ENCODE measurements around the gene KIAA0825.
"Not testable (repeated sequence)": the region's sequence is repeated elsewhere in the genome, so short reads cannot be mapped to it uniquely, and the experiment has no call there.

Gene KIAA0825

DNA sequence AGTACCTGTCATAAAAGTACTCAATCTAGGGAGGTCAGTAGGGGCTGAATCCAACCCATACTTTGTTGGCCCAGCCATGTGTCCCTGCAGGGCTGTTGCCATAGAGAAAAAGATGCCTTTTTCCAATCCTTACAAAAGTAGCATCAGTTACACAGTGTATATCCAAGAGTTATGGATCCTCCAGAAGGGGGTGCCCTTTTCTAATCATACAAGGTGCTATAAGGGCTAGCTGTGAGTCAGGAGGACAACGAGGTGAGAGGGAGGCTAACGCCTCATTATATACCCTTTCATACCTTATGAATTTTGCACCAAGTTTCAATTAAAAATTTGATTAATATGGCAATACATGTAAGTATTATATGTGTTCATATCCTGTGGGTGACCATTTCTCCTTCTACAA lies 4.8 kb downstream of the KIAA0825 start:
- TF ChIP-seq, protein P1, sequence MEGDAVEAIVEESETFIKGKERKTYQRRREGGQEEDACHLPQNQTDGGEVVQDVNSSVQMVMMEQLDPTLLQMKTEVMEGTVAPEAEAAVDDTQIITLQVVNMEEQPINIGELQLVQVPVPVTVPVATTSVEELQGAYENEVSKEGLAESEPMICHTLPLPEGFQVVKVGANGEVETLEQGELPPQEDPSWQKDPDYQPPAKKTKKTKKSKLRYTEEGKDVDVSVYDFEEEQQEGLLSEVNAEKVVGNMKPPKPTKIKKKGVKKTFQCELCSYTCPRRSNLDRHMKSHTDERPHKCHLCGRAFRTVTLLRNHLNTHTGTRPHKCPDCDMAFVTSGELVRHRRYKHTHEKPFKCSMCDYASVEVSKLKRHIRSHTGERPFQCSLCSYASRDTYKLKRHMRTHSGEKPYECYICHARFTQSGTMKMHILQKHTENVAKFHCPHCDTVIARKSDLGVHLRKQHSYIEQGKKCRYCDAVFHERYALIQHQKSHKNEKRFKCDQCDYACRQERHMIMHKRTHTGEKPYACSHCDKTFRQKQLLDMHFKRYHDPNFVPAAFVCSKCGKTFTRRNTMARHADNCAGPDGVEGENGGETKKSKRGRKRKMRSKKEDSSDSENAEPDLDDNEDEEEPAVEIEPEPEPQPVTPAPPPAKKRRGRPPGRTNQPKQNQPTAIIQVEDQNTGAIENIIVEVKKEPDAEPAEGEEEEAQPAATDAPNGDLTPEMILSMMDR (conservative IDR thresholded peaks at IDR 0.05; ENCODE audit: low read depth), result no peak
- DNase-seq (ENCODE audit: low spot score), result no peak
- POLR2A ChIA-PET (ENCODE audit: low non-redundant PET), result no interaction called here
- H3K27ac ChIP-seq, result no peak overlapping the region
- CTCF ChIA-PET, result no interaction called here

GRCh38 chr5:94595281-94595840 lies 23.0 kb downstream of the KIAA0825 start:
- TF ChIP-seq, protein P1 (conservative IDR thresholded peaks at IDR 0.05; ENCODE audit: low read depth), result no peak
- ChIA-PET POLR2A (ENCODE audit: low non-redundant PET) (no interaction called here), CTCF (no interaction called here)
- DNase-seq (ENCODE audit: low spot score), result no peak
- no peak overlapping the region for H3K27ac ChIP-seq

- ChIA-PET CTCF (no interaction called here), POLR2A (ENCODE audit: low non-redundant PET) (no interaction called here)
- TF ChIP-seq, protein P1 (conservative IDR thresholded peaks at IDR 0.05; ENCODE audit: low read depth), result no peak
- no peak for DNase-seq (ENCODE audit: low spot score)
- no peak overlapping the region for H3K27ac ChIP-seq
These were observed 40.7 kb downstream of the KIAA0825 start for GRCh38 chr5:94577466-94578245.

GRCh38 chr5:94575196-94575595 lies 43.2 kb downstream of the KIAA0825 start:
- H3K27ac ChIP-seq, result no peak overlapping the region
- TF ChIP-seq, protein P1 (conservative IDR thresholded peaks at IDR 0.05; ENCODE audit: low read depth), result no peak
- DNase-seq (ENCODE audit: low spot score), result no peak
- ChIA-PET POLR2A (ENCODE audit: low non-redundant PET) (interaction anchor here (0.7 kb wide), 1 partner anchor 9 kb away, joined by 5 read pairs; no protein-coding TSS in a partner anchor), CTCF (no interaction called here)

DNA sequence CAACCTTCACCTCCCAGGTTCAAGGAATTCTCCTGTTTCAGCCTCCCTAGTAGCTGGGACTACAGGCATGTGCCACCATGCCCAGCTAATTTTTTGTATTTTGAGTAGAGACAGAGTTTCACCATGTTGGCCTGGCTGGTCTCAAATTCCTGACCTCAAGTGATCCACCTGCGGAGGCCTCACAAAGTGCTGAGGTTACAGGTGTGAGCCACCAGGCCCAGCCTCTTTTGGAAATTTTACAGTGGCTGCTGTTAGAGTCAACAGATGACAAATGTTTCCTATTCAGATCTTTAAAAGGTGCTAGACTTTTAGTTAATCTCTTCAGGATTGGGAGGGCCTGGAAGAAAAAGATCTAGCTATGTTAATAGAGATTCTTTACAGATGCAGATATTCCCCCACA lies 45.1 kb downstream of the KIAA0825 start:
- CTCF ChIA-PET, result not testable (repeated sequence)

DNA sequence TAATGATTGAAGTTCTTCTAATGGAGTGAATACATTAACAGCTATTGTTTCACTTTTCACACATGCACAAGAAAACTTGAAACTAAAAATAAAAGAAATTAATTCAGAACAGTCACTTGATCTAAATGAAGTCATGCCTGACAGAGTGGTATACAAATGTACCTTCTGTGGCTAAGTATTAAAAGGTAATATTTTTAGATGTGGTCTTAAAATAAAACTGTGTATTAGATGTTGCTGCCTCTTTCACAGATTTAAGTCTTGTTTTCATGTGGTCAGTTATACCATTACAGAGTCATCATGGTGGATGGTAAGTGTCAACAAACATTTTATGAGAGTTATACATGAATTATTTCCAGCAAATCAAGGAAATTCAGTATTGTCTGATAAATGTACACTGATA lies 47.0 kb downstream of the KIAA0825 start:
- H3K27ac ChIP-seq, result no peak overlapping the region
- ChIA-PET CTCF (no interaction called here), POLR2A (ENCODE audit: low non-redundant PET) (no interaction called here)
- TF ChIP-seq, protein P1 (conservative IDR thresholded peaks at IDR 0.05; ENCODE audit: low read depth), result no peak
- no peak for DNase-seq (ENCODE audit: low spot score)

More for the DNA sequence above, 45.1 kb downstream of the KIAA0825 start:
- DNase-seq (ENCODE audit: low spot score); H3K27ac ChIP-seq; POLR2A ChIA-PET (ENCODE audit: low non-redundant PET): not testable (repeated sequence)

DNA sequence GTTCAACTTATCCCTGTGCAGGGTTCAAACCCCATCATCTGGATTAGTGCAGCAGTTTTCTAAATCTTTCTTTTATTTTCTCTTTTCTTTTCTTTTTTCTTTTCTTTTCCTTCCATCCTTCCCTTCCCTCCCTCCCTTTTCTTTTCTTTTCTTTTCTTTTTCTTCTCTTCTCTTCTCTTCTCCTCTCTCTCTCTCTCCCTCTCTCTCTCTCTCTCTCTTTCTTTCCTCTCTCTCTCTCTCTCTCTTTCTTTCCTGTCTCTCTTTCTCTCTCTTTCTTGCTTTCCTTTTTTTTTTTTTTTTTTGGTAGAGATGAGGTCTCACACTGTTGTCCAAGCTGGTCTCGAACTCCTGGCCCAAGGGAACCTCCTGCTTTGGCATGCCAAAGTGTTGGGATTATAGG lies 53.6 kb downstream of the KIAA0825 start:
- POLR2A ChIA-PET (ENCODE audit: low non-redundant PET), result no interaction called here
- no peak for DNase-seq (ENCODE audit: low spot score)
- CTCF ChIA-PET, result no interaction called here

More for the DNA sequence above, 53.6 kb downstream of the KIAA0825 start:
- H3K27ac ChIP-seq, result no peak overlapping the region
- TF ChIP-seq, protein P1 (conservative IDR thresholded peaks at IDR 0.05; ENCODE audit: low read depth), result no peak

Data from RWPE1 (cell line).